C1 segment of cervical spinal cord (tissue), 14 donors: Measurements from ENCODE around the gene COL25A1.
"Not testable (repeated sequence)": the region's sequence is repeated elsewhere in the genome, so short reads cannot be mapped to it uniquely, and the experiment has no call there.

ENCODE experiments used
- DNase-seq, 14 donors: peaks; one replicate each; lab custom pipeline; 2025; lab: John Stamatoyannopoulos, UW

COL25A1 gene

DNA sequence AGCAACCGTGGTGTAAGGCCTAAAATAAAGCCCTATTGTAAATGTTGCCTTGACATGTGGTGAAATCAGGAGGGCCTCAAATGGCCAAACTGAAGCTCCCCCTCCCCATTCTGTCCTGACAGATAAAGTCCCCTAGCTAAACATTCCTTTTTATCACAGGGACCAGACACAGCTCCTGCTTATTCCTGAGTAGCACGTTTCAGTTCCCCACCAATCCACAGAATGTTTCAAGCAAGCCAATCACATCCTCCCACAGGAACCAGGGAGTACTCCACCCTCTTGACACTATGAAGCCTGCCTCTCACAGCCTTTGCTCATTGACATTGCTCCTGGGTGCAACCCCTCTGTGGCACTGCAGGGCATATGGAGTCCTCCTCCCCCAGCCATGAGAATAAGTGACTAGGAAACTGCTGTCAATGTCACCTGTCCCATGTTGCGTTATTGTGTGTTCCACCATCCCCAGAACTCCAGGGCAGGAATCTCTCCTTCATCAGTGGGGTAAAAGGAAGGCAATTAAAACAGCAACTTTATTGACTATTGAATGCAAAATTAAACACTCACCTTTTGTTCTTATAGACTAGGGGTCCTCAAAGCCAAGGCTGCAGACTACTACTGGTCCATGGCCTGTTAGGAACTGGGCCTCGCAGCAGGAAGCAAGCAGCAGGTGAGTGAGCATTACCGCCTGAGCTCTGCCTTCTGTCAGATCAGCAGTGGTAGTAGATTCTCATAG lies 128.1 kb downstream of the COL25A1 start:
- no peak for DNase-seq

DNA sequence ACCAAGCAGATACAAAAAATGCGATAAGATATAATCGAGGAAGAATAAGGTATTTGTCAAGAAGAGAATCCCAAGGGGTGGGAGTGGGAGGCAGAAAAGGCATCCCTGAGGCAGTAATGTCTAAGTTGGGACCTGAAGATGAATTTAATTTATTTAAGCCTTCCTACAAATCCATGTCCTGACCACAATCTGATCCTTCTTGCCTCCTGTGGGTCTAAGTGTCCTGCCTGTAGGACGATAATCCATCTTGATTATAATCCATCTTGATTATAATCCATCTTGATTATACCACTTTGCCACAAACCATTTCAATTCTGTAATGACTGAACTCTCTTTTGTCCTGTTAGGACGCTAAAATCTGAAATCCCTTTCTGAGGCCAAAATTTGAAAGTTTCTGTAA lies 130.2 kb downstream of the COL25A1 start:
- no peak for DNase-seq

DNA sequence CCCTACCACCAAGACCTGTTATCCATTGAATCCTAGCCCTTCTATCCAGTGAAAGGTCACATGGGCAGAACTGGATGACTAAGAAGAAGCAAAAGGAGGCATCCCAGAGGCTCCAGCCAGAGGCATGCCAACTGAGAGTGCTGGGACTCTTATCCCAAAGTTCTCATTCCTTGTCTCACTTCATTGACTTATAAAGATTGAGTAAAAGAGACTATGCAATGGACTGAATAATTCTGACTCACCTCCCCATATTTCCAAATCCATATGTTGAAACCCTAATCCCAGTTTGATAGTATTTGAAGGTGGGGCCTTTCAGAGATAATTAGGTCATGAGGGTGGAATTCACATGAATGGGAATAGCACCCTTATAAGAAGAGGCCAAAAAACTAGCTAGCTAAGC lies 131.4 kb downstream of the COL25A1 start:
- no peak for DNase-seq

DNA sequence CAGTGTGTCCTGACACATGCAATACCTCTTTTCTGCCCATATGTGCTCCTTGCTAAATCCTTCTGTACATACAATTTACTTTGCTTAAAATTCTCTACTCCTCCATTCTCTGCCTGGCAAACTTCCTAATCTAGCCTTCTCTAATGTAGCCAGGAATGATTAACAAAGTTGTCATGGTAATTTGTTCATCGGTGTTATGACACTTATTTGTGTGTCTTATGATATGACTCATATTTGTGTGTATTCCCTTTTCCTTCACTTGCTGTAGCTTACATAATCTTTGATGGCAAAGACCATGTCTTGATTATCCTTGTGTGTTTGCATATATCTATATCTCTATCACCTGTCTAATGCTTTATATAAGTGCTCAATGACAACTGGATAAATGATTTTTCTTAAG lies 133.3 kb downstream of the COL25A1 start:
- no peak for DNase-seq

DNA sequence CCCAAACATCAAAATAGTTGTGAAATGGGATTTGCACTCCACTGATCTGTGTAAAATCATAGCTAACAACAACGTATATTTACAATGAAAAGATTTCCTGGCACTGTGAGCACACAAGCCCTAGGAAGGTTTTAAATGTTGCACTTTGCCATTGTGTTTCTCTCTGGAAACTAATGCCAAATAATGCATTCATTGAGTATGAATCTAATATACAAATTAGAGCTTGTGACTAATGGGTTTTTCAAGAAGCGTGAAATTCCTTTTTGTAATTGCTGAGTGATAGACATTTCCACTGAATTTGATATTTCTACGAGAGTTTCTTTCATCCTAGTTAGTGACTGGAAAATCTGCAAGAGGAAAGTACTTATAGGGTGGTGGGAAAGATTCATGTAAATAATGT lies 135.9 kb downstream of the COL25A1 start:
- no peak for DNase-seq

DNA sequence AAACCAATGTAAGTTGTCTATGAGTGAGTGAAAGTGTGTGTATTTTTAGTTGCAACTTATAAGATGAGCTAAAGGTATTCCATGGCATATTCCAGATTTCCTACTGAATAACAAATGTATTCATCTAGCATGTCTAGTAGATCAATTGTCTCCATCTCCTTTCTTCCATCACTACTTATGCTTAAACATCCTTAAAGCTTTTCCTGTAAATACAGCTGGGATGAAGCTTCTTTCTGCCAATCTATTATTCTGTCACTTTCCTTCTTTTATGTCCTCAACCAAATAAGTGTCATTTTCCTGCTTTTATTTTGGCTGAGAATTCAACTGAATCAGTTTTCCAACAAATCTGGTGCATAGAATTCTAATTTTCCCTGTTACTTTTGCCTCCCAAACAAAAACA lies 136.3 kb downstream of the COL25A1 start:
- DNase-seq: no peak

DNA sequence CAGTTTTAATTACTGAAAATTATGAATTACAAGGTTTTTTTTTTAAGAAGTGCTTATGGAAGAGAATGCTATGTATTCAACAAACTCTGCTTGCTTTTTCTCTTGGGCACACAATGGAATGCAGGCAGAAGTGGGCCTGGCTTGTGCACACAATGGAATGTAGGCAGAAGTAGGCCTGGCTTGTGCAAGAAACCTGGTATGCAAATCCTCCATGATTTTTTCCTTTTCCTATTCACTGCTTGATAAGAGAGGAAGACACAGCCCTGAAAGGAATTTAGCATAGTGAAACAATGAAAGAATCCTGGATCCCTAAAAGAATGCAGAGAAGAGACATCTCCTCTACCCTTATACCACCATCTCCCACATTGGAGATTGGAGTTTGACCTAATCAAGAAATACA lies 138.4 kb downstream of the COL25A1 start:
- no peak for DNase-seq

DNA sequence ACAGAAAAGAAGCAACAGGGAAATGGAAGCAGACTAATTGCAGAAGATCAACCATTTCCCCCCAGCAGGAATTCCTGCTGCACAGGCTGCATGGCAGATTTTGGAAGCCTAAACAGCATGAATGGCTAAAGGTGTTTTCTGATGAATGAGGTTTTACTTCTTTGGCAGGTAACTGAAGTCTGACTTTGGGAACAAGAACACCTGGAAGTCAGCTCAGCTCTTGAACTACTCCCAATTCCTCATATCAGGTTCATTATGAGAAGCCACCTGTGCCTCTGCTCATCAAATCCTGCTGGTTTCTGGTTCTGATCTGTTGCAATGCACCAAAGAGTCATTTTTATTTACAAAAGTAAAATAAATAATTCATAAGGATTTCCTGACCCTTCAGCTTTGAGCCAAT lies 139.0 kb downstream of the COL25A1 start:
- no peak for DNase-seq

DNA sequence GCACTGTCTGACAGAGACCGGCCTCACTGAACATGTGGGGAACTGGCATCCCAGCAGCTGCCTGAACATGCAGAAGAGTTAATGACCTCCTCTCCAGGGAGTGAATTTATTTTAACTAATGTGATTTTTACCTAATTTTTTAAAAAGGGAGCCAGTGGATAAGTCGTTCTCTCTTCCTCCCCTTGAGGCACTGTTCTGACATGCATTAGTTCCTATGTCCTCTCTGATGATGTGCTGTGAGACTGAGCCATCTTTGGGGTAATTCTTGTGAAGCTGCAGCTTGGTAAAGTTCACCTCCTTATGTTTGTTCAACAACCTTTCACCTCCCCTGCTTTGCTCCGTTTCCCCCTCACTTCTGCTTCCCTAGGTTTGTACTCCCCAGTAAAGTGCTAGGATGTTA lies 139.7 kb downstream of the COL25A1 start:
- no peak for DNase-seq

DNA sequence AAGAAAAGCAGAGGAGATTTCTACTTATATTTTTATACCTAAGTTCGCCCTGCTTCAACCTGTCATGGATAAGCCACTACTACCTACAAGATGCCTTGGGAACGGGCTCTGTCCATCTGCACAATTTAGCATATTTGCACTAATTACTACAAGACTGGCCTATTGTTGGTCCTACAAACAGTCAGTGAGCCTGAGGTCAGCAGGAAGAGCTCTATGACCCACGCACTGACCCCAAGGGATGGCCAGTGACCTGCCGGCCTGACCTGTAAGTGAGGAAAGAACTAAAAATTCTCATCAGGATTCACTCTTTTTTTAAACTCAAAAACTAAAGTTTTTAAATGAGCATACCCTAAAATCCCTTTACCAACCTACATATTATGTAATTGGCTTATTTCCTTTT lies 142.0 kb downstream of the COL25A1 start:
- DNase-seq: no peak

DNA sequence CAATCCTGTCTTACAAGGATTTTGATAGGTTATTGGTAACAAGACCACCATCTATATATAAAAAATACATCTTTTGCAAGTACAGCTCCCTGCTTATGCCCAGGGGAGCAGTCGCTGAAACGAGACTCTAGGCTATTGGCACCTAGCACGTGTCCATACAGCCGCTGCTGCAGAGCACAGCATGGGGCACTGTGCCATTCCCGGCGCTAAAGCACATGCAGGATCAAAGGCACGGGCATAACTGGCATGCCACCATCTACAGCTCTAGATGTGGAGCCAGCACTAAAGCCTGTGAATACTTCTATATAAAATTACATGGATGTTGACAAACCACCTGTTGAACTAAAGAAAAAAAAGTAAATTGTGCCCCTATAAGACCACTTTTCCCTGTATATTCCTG lies 144.8 kb downstream of the COL25A1 start:
- no peak for DNase-seq

DNA sequence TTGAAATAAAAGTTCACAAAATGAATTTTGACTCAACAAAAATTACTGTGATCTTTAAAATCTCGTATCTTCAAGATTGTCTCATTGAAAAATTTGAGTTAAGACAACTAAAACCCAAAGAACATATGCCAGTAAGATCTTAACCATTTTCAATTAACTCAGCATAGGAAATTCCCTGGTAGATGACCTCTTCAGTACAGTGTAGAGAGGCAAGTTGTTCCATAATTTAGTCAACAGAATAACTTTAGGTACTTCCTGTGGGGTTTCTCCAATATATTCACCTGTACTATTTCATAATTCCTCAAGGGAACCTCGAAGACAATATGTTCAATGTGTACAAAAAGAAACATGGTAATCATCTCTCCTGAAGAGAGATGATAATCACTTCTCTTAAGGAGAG lies 145.3 kb downstream of the COL25A1 start:
- no peak for DNase-seq

DNA sequence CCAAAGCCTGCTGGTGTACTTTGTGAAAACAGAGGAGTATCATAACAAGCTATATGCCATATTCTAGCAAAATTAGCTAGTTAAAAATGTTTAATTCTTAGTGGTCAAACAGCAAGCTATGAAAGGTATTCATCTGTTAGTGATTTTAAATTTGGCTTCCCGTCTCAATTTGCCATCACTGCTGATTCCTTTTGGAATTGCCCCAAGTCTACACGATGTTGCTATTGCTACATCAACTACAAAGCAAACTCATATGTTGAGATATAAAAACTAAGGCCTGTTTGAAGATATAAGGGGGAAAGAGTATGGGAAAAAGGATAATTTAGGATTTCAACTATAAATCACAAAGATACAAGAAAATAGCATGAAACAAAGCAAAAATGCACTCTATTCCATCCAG lies 146.1 kb downstream of the COL25A1 start:
- DNase-seq: no peak

DNA sequence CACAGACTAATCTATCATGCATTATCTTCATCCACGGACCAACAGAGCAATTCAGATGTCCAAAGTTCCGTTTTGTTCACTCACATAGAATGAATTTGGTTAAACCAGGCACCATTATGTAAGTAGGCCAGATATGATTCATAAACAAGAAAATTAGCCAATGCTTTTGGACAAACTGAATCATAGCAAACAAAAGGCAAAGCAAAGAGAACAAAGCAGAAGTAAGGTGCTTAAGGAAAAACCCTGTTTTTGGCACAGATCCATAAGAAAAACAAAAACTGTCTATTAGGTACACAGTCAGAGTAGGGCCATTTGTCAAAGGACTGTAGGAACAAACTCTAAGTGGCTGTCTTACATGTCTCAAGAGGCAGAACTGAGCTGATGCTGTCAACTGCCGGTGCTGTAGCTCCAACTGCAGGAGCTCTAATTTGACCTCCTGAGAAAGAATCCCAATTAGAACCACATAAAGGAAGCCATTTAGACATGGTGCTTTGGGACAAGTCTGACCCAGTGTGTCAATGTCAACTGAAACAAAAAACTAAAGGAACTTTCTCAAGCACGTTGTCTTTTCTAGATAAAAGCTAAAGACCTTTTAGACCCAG lies 146.7 kb downstream of the COL25A1 start:
- no peak for DNase-seq

DNA sequence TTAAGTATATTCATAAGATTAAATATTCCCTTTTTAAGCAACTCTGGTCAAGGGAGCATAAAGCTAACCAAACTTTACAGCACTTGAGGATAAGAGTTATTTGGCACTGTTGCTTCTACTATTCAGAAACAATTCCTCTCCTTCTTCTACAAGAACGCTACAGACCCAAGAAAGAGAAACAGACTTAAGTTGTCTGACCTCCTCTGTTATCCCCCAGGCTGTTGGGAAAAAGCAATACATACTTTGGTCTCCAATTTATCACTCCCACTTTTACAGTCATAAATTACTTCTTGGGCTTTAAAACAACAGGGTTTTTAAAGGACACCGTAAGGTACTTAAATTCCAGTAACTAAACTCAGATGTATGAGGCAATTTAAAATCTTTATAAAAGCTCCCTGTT lies 147.4 kb downstream of the COL25A1 start:
- no peak for DNase-seq

DNA sequence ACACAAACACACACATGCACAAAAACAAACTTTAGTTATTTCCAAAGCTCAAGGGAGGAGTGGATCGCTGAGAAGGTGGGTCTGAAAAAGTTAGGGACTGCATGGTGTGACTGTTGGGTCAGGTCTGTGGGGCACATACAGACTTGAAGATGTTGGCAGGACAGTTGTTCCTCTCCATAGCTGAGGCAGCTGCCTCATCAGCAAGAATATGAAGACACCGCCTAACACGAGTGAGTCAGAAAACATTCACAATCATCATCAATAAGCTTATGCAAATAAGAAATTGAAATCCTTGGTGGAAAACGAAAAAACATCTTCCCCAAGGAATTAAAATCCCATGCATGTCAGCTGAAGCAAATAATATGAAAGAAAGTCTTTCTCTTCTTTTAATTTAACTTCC lies 148.0 kb downstream of the COL25A1 start:
- DNase-seq: no peak

DNA sequence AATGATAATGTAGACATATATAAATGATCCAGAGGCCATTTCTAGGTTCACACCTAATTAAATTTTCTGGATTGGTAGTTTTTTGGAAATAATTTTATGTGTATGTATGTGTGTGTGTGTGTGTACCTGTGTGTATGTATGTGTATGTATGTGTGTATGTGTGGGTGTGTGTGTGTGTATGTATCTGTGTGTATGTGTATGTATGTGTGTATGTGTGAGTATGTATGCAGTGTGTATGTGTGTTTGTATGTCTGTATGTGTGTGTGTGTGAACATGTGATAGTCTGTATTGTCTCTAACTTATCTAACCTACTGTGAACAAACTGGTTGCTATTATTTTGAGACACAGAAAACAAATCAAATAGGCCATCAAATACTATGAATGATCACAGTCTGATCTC lies 152.6 kb downstream of the COL25A1 start:
- DNase-seq: no peak

DNA sequence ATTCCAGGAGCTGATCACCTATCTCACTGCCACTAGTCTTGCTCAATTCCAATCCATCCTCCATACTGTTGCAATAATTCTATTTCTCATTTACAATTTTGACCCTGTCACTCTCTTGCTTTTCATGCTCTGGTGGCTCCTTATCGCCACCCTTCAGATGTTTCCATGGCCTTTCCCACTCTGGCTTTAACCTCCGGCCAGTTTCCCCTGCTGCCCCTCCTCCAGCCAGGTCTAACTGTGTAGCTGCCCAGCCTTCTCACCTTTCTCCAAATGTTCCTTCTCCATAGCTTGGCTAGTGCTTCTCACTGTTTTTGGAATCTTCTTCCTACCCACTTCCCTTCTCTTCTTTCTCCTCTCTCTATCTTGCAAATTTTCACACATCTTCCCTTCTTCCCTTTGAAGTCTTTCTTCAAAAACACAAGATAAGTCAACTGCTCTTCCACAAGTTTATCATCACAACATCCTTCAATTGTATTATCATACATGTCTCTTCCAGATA lies 153.8 kb downstream of the COL25A1 start:
- DNase-seq: no peak

DNA sequence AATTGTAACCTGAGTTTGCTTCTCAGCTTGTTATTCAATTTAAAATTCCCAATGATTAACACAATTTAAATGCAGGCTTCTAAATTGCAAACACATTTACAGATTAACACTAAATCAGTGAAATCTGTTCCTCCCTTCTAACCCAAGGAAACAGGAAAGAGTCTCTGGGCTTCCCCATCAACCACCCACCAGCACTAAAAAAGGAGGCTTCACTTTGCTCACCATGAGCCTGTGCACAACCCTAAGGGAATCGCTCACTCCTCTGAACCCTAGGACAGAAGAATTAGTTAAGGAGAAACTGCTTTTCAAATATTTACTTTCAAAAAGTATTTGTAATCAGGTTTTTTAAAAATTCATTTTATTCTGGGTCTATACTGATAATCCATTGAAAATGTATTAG lies 155.3 kb downstream of the COL25A1 start:
- no peak for DNase-seq

DNA sequence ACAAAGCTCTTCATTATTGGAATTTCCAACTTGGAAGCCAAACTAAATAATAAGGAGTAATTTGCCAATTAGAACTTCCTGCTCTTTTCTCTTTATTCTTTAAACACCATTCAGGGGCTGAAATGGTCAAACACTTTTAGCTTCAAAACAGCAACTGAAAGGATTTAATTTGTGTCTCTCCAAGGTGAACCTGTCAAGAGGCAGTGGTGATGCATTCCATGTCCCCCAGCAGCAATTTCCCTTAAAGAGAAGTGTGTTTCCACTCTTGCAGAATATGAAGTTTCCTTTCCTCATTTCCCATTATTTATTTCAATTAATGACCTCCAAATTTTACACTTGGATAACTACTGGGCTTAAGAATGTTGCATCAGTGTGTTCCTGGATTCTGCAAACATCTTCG lies 156.0 kb downstream of the COL25A1 start:
- DNase-seq: no peak

DNA sequence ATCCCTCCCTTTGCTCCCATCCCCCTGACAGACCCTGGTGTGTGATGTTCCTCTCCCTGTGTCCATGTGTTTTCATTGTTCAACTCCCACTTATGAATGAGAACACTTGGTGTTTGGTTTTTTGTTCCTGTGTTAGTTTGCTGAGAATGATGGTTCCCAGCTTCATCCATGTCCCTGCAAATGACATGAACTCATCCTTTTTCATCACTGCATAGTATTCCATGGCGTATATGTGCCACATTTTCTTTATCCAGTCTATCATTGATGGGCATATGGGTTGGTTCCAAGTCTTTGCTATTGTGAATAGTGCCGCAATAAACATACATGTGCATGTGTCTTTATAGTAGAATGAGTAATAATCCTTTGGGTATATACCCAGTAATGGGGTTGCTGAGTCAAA lies 164.3 kb downstream of the COL25A1 start:
- DNase-seq: not testable (repeated sequence)

DNA sequence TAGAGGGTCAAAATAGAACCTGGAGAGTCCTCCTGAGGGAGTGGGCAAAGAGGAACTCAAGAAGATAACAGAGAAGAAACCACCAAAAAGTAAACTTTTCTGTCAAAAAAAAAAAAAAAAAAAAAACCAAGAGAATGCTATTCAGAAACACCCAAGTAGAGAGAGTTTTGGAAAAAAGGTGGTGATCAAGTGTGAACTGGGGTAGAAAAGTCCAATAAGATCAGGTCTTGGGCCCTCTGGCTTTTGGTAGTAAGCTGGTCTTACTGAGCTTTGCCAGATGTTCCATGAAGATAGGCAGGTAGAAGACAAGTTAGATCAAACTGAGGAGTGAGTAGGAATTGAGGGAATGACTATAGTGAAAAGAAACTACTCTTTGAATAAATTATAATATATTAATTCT lies 167.5 kb downstream of the COL25A1 start:
- DNase-seq: no peak

DNA sequence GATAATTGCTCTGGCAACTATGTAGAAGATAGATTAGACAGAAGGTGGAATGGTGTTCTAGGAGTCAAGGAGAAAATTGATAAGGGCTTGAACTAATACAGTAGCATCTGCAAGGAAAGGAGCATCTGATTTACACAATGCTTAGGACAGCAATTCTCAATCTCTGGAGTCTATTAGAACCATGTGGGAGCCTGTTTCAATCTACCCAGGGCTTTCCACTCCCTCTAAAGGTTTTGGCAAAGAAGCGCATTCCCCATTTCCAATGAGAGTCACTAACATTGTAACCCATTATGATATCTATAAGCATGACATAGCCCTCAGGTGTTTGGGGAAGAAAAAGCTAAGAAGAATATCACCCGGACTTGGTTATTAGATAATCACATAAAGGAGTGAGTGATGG lies 168.2 kb downstream of the COL25A1 start:
- no peak for DNase-seq

DNA sequence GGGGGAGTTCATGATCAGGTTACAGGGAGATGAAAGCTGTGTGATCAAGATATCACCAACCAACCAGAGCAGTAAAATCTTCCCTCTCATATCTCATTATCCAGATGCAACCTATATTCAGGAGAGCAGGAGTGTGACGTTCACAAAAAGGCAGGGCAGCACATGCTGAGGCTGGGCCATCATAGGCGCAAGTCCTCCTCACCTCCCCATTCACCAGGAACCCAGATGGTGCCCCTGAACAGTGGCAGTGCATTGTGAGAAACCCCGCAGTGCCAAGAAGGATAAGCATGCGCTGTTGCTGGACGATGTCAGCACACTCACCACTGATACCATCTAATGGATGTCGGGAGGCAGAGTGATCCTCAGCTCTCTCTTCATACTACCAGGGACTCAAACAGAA lies 170.9 kb downstream of the COL25A1 start:
- DNase-seq: no peak
